Left ventricle myocardium inferior (tissue), 1 donor: ENCODE data around the gene UBE4A. TPM values are rescaled to one million over a fixed set of nuclear protein-coding genes. Genes with fewer than 3 reads are reported as not detected.

Experiments
- DNase-seq: peaks from one replicate; pipeline ENCODE4 v3.0.0-alpha.2; 2020
- H3K27ac ChIP-seq: fragments of 200-600 bp; replicated peaks from 2 replicates; pipeline ENCODE4 v1.8.0; 2021
- H3K27me3 ChIP-seq: fragments of 200-600 bp; 2 replicates; pipeline ENCODE4 v1.8.0; 2021; ENCODE audit warnings: low read depth
- H3K36me3 ChIP-seq: fragments of 200-600 bp; 2 replicates; pipeline ENCODE4 v1.8.0; 2021
- H3K4me1 ChIP-seq: fragments of 200-600 bp; 2 replicates; pipeline ENCODE4 v1.8.0; 2021
- H3K4me3 ChIP-seq: fragments of 200-600 bp; 2 replicates; pipeline ENCODE4 v1.8.0; 2021; ENCODE audit warnings: mild to moderate bottlenecking, moderate library complexity
- H3K9me3 ChIP-seq: fragments of 200-600 bp; replicated peaks from 2 replicates; pipeline ENCODE4 v1.8.0; 2021
- CTCF ChIP-seq: fragments of 200-600 bp; IDR thresholded peaks from 2 replicates; pipeline ENCODE4 v1.8.0; 2021; ENCODE audit warnings: antibody characterized with exemption, mild to moderate bottlenecking, borderline replicate concordance
- intact Hi-C: fragments of 100-400 bp; cut with micrococcal nuclease; formaldehyde crosslinking; loops from one replicate; pipeline ENCODE4 v1.11.0; 2022
- total RNA-seq: library from RNA; stranded (reverse); fragmentation: NEBNext Ultra II Directional; extraction: Animal tissue kit (Norgen Biotek cat#: 25700); gene quantifications from one replicate; pipeline ENCODE4 v1.2.1, GENCODE V29; 2021
- donor health status: DM: no; HTN: yes; CAD: no; lungs with severe emphysema.

The UBE4A gene
- total RNA-seq, 1 donor from 2014 or later = 32.6 TPM

DNA sequence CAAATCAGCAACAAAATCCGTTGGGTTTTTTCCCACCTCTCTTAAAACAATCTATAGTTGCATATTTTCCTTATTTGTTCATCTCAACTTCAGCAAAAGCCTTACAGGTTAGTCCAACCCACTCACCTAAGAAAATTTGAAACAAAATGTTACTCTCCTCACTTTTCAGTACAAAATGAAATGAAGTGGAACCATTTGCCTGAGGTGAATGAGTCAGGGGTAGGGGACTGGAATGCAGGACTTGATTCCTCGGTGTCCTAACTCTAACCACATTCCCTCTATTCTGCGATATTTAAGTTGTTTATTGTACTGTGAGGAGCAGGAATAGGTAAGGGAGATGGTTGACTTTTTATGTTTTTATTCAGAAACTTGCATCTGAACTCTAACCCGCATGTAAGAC, 58.4 kb downstream of the UBE4A start:
- Histone ChIP-seq H3K27me3 (no peaks in the 10 kb centered on the region), H3K36me3 (peaks cover 21% of the 10 kb centered on the region), H3K4me3 (no peak overlapping the region), H3K27ac (no peak overlapping the region), H3K9me3 (no peaks in the 10 kb centered on the region), H3K4me1 (peaks cover 12% of the 10 kb centered on the region)
- DNase-seq = no peak
- TF ChIP-seq CTCF = no peak
- intact Hi-C loops = no loop called here

DNA sequence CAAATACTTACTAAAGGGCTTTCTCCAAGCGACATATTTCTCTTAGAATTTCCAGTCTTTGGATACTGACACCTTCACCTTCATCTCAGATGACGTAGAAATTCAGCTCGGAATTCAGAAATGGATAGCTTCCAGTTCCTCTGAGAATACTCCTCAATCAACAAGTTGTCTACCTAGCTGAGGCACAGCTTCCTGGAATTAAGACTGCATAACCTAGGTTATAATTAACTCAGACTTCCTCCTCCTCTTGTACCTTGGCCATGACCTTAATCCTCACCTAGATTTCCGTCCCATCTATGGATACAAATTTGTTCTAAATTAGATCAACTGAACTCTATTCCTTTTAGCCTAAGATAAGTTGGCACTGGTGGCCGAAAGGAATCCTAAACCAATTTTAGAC, 59.4 kb downstream of the UBE4A start:
- Histone ChIP-seq H3K4me3 (no peak overlapping the region), H3K27me3 (no peaks in the 10 kb centered on the region), H3K4me1 (peaks cover 12% of the 10 kb centered on the region), H3K9me3 (no peaks in the 10 kb centered on the region), H3K27ac (peak overlapping the region; percentile 30), H3K36me3 (peaks cover 17% of the 10 kb centered on the region)
- DNase-seq = no peak
- no peak for TF ChIP-seq CTCF
- intact Hi-C loops = no loop called here

- intact Hi-C loops = no loop called here
- Histone ChIP-seq H3K27ac (no peak overlapping the region), H3K36me3 (no peaks in the 10 kb centered on the region), H3K9me3 (no peaks in the 10 kb centered on the region), H3K4me3 (no peak overlapping the region), H3K27me3 (no peaks in the 10 kb centered on the region), H3K4me1 (no peaks in the 10 kb centered on the region)
- no peak for DNase-seq
- TF ChIP-seq CTCF = no peak
Measured at GRCh38 chr11:118427707-118428106, 68.3 kb downstream of the UBE4A start.

DNA sequence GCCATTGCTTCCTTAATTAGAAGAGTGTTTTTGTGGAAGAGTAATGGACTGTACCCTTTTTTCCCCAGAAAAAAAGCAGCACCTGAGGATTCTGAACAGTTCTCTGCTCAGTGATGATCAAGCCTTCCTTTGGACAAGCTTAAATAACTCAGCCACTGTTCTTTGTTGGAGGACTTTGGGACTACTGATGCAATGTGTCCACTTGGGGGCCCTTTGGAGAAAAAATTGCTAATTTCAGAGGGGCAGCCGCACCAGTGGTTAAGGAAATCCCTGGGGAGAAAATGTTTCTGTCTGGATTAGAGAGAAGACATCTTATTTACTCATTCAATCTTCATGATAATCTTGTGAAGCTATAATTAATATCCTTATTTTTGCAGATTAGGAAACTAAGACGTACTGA, 71.6 kb downstream of the UBE4A start:
- peaks cover 22% of the 10 kb centered on the region for H3K4me1 ChIP-seq
- DNase-seq = no peak
- no peak overlapping the region for H3K27ac ChIP-seq
- H3K36me3 ChIP-seq = no peaks in the 10 kb centered on the region
- no peaks in the 10 kb centered on the region for H3K27me3 ChIP-seq
- H3K9me3 ChIP-seq = no peaks in the 10 kb centered on the region
- TF ChIP-seq CTCF = no peak
- no peak overlapping the region for H3K4me3 ChIP-seq
- intact Hi-C loops = no loop called here

- no peak overlapping the region for H3K27ac ChIP-seq
Measured at GRCh38 chr11:118434123-118434552, 74.7 kb downstream of the UBE4A start.

More at GRCh38 chr11:118434123-118434552, 74.7 kb downstream of the UBE4A start:
- H3K9me3 ChIP-seq = no peaks in the 10 kb centered on the region
- peak overlapping the region; percentile 99 for H3K4me3 ChIP-seq
- no peaks in the 10 kb centered on the region for H3K36me3 ChIP-seq
- DNase-seq = no peak
- no peaks in the 10 kb centered on the region for H3K27me3 ChIP-seq
- intact Hi-C loops = no loop called here
- peaks cover 48% of the 10 kb centered on the region for H3K4me1 ChIP-seq
- no peak for TF ChIP-seq CTCF
